ENCODE measurements around the gene SCYGR3.

DNA sequence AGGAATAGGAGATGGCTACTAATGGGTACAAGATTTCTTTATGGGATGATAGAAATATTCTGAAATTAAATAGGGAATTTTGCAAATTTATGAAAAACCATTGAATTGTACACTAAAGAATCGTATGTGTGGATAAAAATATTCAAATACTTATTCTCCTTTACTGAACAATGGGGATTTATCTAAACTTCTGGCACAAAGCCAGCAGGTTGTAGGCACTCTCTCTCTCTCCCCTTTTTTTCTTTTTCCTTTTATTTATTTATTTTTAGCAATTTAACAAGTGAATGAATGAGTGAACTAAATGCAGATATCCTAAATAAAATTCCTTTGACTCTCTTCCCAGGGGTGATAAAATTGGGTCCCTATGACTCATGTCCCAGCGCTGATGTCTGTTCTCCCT lies 37.8 kb downstream of the SCYGR3 start:
- TF ChIP-seq, protein P1, sequence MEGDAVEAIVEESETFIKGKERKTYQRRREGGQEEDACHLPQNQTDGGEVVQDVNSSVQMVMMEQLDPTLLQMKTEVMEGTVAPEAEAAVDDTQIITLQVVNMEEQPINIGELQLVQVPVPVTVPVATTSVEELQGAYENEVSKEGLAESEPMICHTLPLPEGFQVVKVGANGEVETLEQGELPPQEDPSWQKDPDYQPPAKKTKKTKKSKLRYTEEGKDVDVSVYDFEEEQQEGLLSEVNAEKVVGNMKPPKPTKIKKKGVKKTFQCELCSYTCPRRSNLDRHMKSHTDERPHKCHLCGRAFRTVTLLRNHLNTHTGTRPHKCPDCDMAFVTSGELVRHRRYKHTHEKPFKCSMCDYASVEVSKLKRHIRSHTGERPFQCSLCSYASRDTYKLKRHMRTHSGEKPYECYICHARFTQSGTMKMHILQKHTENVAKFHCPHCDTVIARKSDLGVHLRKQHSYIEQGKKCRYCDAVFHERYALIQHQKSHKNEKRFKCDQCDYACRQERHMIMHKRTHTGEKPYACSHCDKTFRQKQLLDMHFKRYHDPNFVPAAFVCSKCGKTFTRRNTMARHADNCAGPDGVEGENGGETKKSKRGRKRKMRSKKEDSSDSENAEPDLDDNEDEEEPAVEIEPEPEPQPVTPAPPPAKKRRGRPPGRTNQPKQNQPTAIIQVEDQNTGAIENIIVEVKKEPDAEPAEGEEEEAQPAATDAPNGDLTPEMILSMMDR (IDR thresholded peaks at IDR 0.05; ENCODE audit: low read depth, low read length, missing input control) = no peak
- TF ChIP-seq, protein P2, sequence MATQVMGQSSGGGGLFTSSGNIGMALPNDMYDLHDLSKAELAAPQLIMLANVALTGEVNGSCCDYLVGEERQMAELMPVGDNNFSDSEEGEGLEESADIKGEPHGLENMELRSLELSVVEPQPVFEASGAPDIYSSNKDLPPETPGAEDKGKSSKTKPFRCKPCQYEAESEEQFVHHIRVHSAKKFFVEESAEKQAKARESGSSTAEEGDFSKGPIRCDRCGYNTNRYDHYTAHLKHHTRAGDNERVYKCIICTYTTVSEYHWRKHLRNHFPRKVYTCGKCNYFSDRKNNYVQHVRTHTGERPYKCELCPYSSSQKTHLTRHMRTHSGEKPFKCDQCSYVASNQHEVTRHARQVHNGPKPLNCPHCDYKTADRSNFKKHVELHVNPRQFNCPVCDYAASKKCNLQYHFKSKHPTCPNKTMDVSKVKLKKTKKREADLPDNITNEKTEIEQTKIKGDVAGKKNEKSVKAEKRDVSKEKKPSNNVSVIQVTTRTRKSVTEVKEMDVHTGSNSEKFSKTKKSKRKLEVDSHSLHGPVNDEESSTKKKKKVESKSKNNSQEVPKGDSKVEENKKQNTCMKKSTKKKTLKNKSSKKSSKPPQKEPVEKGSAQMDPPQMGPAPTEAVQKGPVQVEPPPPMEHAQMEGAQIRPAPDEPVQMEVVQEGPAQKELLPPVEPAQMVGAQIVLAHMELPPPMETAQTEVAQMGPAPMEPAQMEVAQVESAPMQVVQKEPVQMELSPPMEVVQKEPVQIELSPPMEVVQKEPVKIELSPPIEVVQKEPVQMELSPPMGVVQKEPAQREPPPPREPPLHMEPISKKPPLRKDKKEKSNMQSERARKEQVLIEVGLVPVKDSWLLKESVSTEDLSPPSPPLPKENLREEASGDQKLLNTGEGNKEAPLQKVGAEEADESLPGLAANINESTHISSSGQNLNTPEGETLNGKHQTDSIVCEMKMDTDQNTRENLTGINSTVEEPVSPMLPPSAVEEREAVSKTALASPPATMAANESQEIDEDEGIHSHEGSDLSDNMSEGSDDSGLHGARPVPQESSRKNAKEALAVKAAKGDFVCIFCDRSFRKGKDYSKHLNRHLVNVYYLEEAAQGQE (IDR thresholded peaks at IDR 0.05) = no peak
- TF ChIP-seq RAD21 (IDR thresholded peaks at IDR 0.05) (no peak), FOXA1 (IDR thresholded peaks at IDR 0.05) (no peak), GABPA (IDR thresholded peaks at IDR 0.05 in 1 of 2, conservative IDR thresholded peaks at IDR 0.05 in 1 of 2) (no peak), TAF1 (conservative IDR thresholded peaks at IDR 0.05) (no peak), YY1 (IDR thresholded peaks at IDR 0.05) (no peak), RXRA (IDR thresholded peaks at IDR 0.05) (no peak)
- TF ChIP-seq, protein P3, sequence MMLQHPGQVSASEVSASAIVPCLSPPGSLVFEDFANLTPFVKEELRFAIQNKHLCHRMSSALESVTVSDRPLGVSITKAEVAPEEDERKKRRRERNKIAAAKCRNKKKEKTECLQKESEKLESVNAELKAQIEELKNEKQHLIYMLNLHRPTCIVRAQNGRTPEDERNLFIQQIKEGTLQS (IDR thresholded peaks at IDR 0.05) = no peak
- TF ChIP-seq, protein P4, sequence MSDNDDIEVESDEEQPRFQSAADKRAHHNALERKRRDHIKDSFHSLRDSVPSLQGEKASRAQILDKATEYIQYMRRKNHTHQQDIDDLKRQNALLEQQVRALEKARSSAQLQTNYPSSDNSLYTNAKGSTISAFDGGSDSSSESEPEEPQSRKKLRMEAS (IDR thresholded peaks at IDR 0.05) = no peak
